GM12878 (cell line): Measurements from ENCODE around the gene SPINK4. TPM values are rescaled to one million over a fixed set of nuclear protein-coding genes. Genes with fewer than 3 reads are reported as not detected.

ENCODE experiments used
- ATAC-seq: fragments of 200-7000 bp; cut with Tn5 transposase; 3 replicates; pipeline ENCODE4 v1.9.1; 2020; ENCODE audit warnings: mild to moderate bottlenecking, moderate library complexity
- BruUV-seq: library from RNA; stranded (reverse); fragments of 400-500 nt; replicated peaks from 2 replicates; lab custom pipeline; 2021; lab: Mats Ljungman, UMichigan
- CTCF ChIA-PET: fragments of 300-600 bp; sonication (Branson Sonifier 250); formaldehyde crosslinking; extraction: SDS; loops from one replicate; lab custom pipeline; 2021; ENCODE audit warnings: inconsistent platforms; lab: Yijun Ruan, JAX
- POLR2A ChIA-PET: fragments of 350-600 bp; formaldehyde crosslinking; extraction: SDS; loops from one replicate; lab custom pipeline; 2021; ENCODE audit warnings: inconsistent platforms; lab: Charles Lee
- RAD21 ChIA-PET: fragments of 300-600 bp; sonication (Branson Sonifier 250); formaldehyde crosslinking; loops from one replicate; lab custom pipeline; 2023; ENCODE audit warnings: antibody characterized with exemption; ENCODE audit not compliant: unreplicated experiment; lab: Charles Lee
- SMC1A ChIA-PET: fragments of 300-600 bp; sonication (Branson Sonifier 250); formaldehyde crosslinking; loops from one replicate; lab custom pipeline; 2023; ENCODE audit not compliant: unreplicated experiment, uncharacterized antibody; lab: Charles Lee
- DNase-seq: peaks from one replicate; pipeline ENCODE4 v3.0.0-alpha.2; 2011; ENCODE audit warnings: low read depth, low spot score
- FAIRE-seq: peaks from 3 replicates; lab custom pipeline; 2011; peaks lifted over from hg19 to GRCh38; lab: Jason Lieb, UNC
- H2AFZ ChIP-seq: 2 replicates; pipeline ENCODE4 v1.6.0; 2011; ENCODE audit warnings: low read depth, low read length, control low read depth; ENCODE audit not compliant: control insufficient read depth
- H3K27ac ChIP-seq: 2 replicates; pipeline ENCODE4 v1.5.1; 2011; ENCODE audit warnings: control low read depth; ENCODE audit not compliant: control insufficient read depth, insufficient read depth
- H3K27me3 ChIP-seq, 2 experiments: replicated peaks in 1 of 2; 2 replicates each; pipeline versions ENCODE4 v1.6.0 to v1.6.1; 2011; ENCODE audit warnings: low read length in 1 of 2; ENCODE audit not compliant: control insufficient read depth in 2 of 2, insufficient read depth in 2 of 2
- H3K36me3 ChIP-seq, 2 experiments: 2 replicates each; pipeline ENCODE4 v1.5.1; 2011; ENCODE audit warnings: low read length in 1 of 2; ENCODE audit not compliant: control insufficient read depth in 2 of 2, insufficient read depth in 2 of 2
- H3K4me1 ChIP-seq: 2 replicates; pipeline ENCODE4 v1.6.1; 2011; ENCODE audit warnings: mild to moderate bottlenecking, low read length, moderate library complexity, mixed read lengths; ENCODE audit not compliant: control insufficient read depth, insufficient read depth
- H3K4me2 ChIP-seq: 2 replicates; pipeline ENCODE4 v1.6.0; 2011; ENCODE audit warnings: control low read depth; ENCODE audit not compliant: control insufficient read depth, insufficient read depth
- H3K4me3 ChIP-seq: fragments of 200-600 bp; sonication (generic); 2 replicates; pipeline ENCODE4 v1.5.1; 2016
- H3K79me2 ChIP-seq: 2 replicates; pipeline ENCODE4 v1.6.0; 2011; ENCODE audit warnings: low read length; ENCODE audit not compliant: control insufficient read depth, insufficient read depth
- H3K9ac ChIP-seq: 2 replicates; pipeline ENCODE4 v1.8.0; 2011; ENCODE audit warnings: low read length, control low read depth, mixed read lengths; ENCODE audit not compliant: control insufficient read depth, insufficient read depth
- H3K9me3 ChIP-seq: replicated peaks from 3 replicates; pipeline ENCODE4 v1.5.1; 2011; ENCODE audit warnings: mild to moderate bottlenecking, low read length; ENCODE audit not compliant: control insufficient read depth, insufficient read depth
- H4K20me1 ChIP-seq: 2 replicates; pipeline ENCODE4 v1.6.0; 2011; ENCODE audit not compliant: control insufficient read depth, insufficient read depth
- ASH2L ChIP-seq: fragments of 300-600, 200-600 bp; sonication (generic); IDR thresholded peaks from 2 replicates; pipeline ENCODE4 v1.6.1; 2017; ENCODE audit warnings: low read depth, mild to moderate bottlenecking, borderline replicate concordance
- CBFB ChIP-seq: IDR thresholded peaks from 2 replicates; pipeline ENCODE4 v1.6.1; 2016; ENCODE audit warnings: antibody characterized with exemption, low read depth
- E2F8 ChIP-seq: fragments of 450-650 bp; IDR thresholded peaks from 2 replicates; pipeline ENCODE4 v1.6.1; 2018; ENCODE audit warnings: mild to moderate bottlenecking, low read depth, moderate library complexity; ENCODE audit not compliant: partially characterized antibody
- HDGF ChIP-seq: fragments of 450-650 bp; IDR thresholded peaks from 2 replicates; pipeline ENCODE4 v1.6.1; 2016; ENCODE audit warnings: antibody characterized with exemption
- MTA3 ChIP-seq: IDR thresholded peaks from 2 replicates; pipeline ENCODE4 v1.6.1; 2012; ENCODE audit warnings: low read length, inconsistent platforms, borderline replicate concordance
- MYB ChIP-seq: fragments of 150-350 bp; IDR thresholded peaks from 2 replicates; pipeline ENCODE4 v1.6.1; 2014; ENCODE audit warnings: mild to moderate bottlenecking, low read depth, low read length, borderline replicate concordance
- NFIC ChIP-seq: IDR thresholded peaks from 2 replicates; pipeline ENCODE4 v1.6.1; 2012; ENCODE audit warnings: low read depth, mild to moderate bottlenecking, inconsistent platforms, low read length, moderate library complexity
- POLR2A ChIP-seq: IDR thresholded peaks from 2 replicates; pipeline ENCODE4 v1.6.1; 2011; ENCODE audit warnings: low read depth, mild to moderate bottlenecking, low read length
- PRDM15 ChIP-seq: fragments of 450-650 bp; formaldehyde crosslinking; IDR thresholded peaks from 2 replicates; pipeline ENCODE4 v1.4.0; 2020; ENCODE audit warnings: mild to moderate bottlenecking, moderate library complexity
- SIN3A ChIP-seq: IDR thresholded peaks from 2 replicates; pipeline ENCODE4 v1.6.1; 2012; ENCODE audit warnings: low read depth, low read length, improper control_type of control experiment
- SIX5 ChIP-seq: IDR thresholded peaks from 2 replicates; pipeline ENCODE4 v1.6.1; 2011; ENCODE audit warnings: mild to moderate bottlenecking, low read depth, low read length, moderate library complexity; ENCODE audit not compliant: severe bottlenecking
- STAT3 ChIP-seq: IDR thresholded peaks from 2 replicates; pipeline ENCODE4 v1.6.1; 2011; ENCODE audit warnings: low read depth, low read length, improper control_type of control experiment
- TBL1XR1 ChIP-seq: IDR thresholded peaks from 2 replicates; pipeline ENCODE4 v1.6.1; 2012; ENCODE audit warnings: low read depth, low read length, improper control_type of control experiment
- TCF12 ChIP-seq: IDR thresholded peaks from 2 replicates; pipeline ENCODE4 v1.6.1; 2011; ENCODE audit warnings: low read depth, mild to moderate bottlenecking, low read length
- ZNF217 ChIP-seq: fragments of 450-650 bp; IDR thresholded peaks from 2 replicates; pipeline ENCODE4 v1.6.1; 2017; ENCODE audit warnings: antibody characterized with exemption, mild to moderate bottlenecking
- ZZZ3 ChIP-seq: IDR thresholded peaks from 2 replicates; pipeline ENCODE4 v1.6.1; 2011; ENCODE audit warnings: low read depth; ENCODE audit not compliant: control insufficient read depth, insufficient read length
- WGBS: methylation state at CpG from one replicate; pipeline ENCODE4 v1.1.6; 2016; ENCODE audit warnings: low lambda C conversion rate; ENCODE audit not compliant: insufficient replicate concordance, insufficient coverage; ENCODE audit errors: missing lambda C conversion rate; 5-methylcytosine and 5-hydroxymethylcytosine counted together
- in situ Hi-C: fragments of 300-500 bp; cut with MboI; formaldehyde crosslinking; loops from 9 replicates; pipeline ENCODE4 v1.14.3; 2018; ENCODE audit warnings: mixed read lengths
- intact Hi-C: fragments of 100-400 bp; cut with micrococcal nuclease; formaldehyde crosslinking; loops from one replicate; pipeline ENCODE4 v1.14.2; 2022; ENCODE audit not compliant: unreplicated experiment
- polyA plus RNA-seq, 11 experiments: library from polyadenylated mRNA; depleted of rRNA in 4 of 11; unstranded in 6 of 11; stranded (reverse) in 5 of 11; fragments of >200 nt; fragmentation: Nextera tagmentation in 4 of 11; fragmentation: Illumina TruSeq in 1 of 11; extraction: Ambion mirVana in 4 of 11; extraction: Trizol in 1 of 11; gene quantifications; 1 replicate in 1 of 11; 2 replicates in 10 of 11; pipeline versions ENCODE4 v1.2.1 to v1.2.3, GENCODE V29; 2011 to 2016; ENCODE audit warnings: inconsistent platforms in 2 of 11, missing spikeins in 2 of 11, low read depth in 1 of 11
- total RNA-seq, 4 experiments: library from RNA; depleted of rRNA in 3 of 4; stranded (reverse); fragments of >200 nt in 3 of 4; fragmentation: Illumina TruSeq in 1 of 4; extraction: Trizol in 1 of 4; gene quantifications; 2 replicates each; pipeline versions ENCODE4 v1.2.1 to v1.2.3, GENCODE V29; 2013 to 2021

The SPINK4 gene
- total and polyA plus RNA-seq, 10 of the 15 experiments (the other 5 are each of a cell fraction or from before 2014, with no cell fraction given), result not detected

GRCh38 chr9:33221568-33221884 lies 18.4 kb upstream of the SPINK4 start:
- no peak for DNase-seq
- H3K9me3 ChIP-seq, result no peaks in the 10 kb centered on the region
- TF ChIP-seq ASH2L (no peak), SIN3A (no peak), ZZZ3 (no peak), CBFB (no peak), ZNF217 (no peak), SIX5 (no peak), STAT3 (no peak), E2F8 (no peak), TCF12 (no peak), POLR2A (no peak), NFIC (no peak), MYB (no peak), PRDM15 (CRISPR knock-in tag) (no peak), TBL1XR1 (no peak), HDGF (no peak), MTA3 (no peak)
- TF ChIP-seq, all 136 proteins: peak for 0
- ChIA-PET RAD21 (no interaction called here), POLR2A (no interaction called here), CTCF (interaction anchor here (6.0 kb wide), 1 partner anchor 53 kb away, joined by 44 read pairs; the partner anchor contains the start of gene B4GALT1), SMC1A (no interaction called here)
- Histone ChIP-seq H4K20me1 (no peaks in the 10 kb centered on the region), H3K4me1 (peaks cover 25% of the 10 kb centered on the region), H3K36me3 (no peaks in the 10 kb centered on the region), H2AFZ (peak overlapping the region; percentile 20), H3K79me2 (no peaks in the 10 kb centered on the region), H3K27me3 (no peaks in the 10 kb centered on the region), H3K27ac (no peak overlapping the region), H3K4me2 (peak overlapping the region; percentile 56), H3K4me3 (no peak overlapping the region), H3K9ac (no peak overlapping the region; the same call in 1 of the 2 replicates)
- no TSS peak for BruUV-seq
- in situ Hi-C loops (loop anchor here (5.0 kb wide), 1 partner anchor 139 kb away; no protein-coding TSS in a partner anchor), intact Hi-C loops (no loop called here)
- ATAC-seq (no peak), FAIRE-seq (no peak)
- WGBS, result 75% methylated on average over 3 of the region's 3 CpGs
